WTC11 (cell line): ENCODE data around the gene POLE3. TPM values are rescaled to one million over a fixed set of nuclear protein-coding genes. Genes with fewer than 3 reads are reported as not detected.

Experiments
- ATAC-seq: fragments of 200-7000 bp; cut with Tn5 transposase; 2 replicates; pipeline ENCODE4 v1.10.0; 2021; ENCODE audit warnings: mild to moderate bottlenecking, moderate library complexity
- CTCF ChIA-PET: fragments of 300-600 bp; sonication (Branson Sonifier 250); formaldehyde crosslinking; loops from one replicate; lab custom pipeline; 2021; ENCODE audit warnings: antibody characterized with exemption; lab: Charles Lee
- POLR2A ChIA-PET: fragments of 350-600 bp; sonication (Branson Sonifier 250); formaldehyde crosslinking; loops from one replicate; lab custom pipeline; 2021; ENCODE audit warnings: antibody characterized with exemption; lab: Charles Lee
- DNase-seq: peaks from one replicate; pipeline ENCODE4 v3.0.0; 2021; ENCODE audit warnings: low spot score
- H3K27ac Mint-ChIP-seq: 2 replicates; pipeline ENCODE4 v1.8.0; 2021; ENCODE audit warnings: mixed read lengths
- H3K27me3 Mint-ChIP-seq: 2 replicates; pipeline ENCODE4 v1.8.0; 2021; ENCODE audit warnings: low read depth, mild to moderate bottlenecking, moderate library complexity, mixed read lengths
- H3K36me3 Mint-ChIP-seq: 2 replicates; pipeline ENCODE4 v1.8.0; 2021; ENCODE audit warnings: mixed read lengths
- H3K4me1 Mint-ChIP-seq: 2 replicates; pipeline ENCODE4 v1.8.0; 2022; ENCODE audit warnings: mixed read lengths
- H3K4me3 Mint-ChIP-seq: 2 replicates; pipeline ENCODE4 v1.8.0; 2021; ENCODE audit warnings: mild to moderate bottlenecking, moderate library complexity, mixed read lengths
- H3K9me3 Mint-ChIP-seq: 2 replicates; pipeline ENCODE4 v1.8.0; 2021; ENCODE audit warnings: mixed read lengths
- CBFB ChIP-seq: sonication (generic); formaldehyde crosslinking; IDR thresholded peaks from 2 replicates; pipeline ENCODE4 v1.8.1; 2022; ENCODE audit warnings: mild to moderate bottlenecking, low read depth, missing genetic modification reagents
- E2F5 ChIP-seq: sonication (generic); formaldehyde crosslinking; IDR thresholded peaks from 2 replicates; pipeline ENCODE4 v1.8.1; 2022; ENCODE audit warnings: mild to moderate bottlenecking, moderate library complexity, missing genetic modification reagents
- FOXP1 ChIP-seq: sonication (generic); formaldehyde crosslinking; IDR thresholded peaks from 2 replicates; pipeline ENCODE4 v1.8.0; 2022; ENCODE audit warnings: missing genetic modification reagents, mild to moderate bottlenecking, moderate library complexity, borderline replicate concordance
- GABPB1 ChIP-seq: sonication (generic); formaldehyde crosslinking; IDR thresholded peaks from 2 replicates; pipeline ENCODE4 v1.8.1; 2023; ENCODE audit warnings: mild to moderate bottlenecking, missing genetic modification reagents
- GTF2I ChIP-seq: fragments of 250-450 bp; sonication (Bioruptor Pico); conservative IDR thresholded peaks from 2 replicates; pipeline ENCODE4 v1.4.0; 2021; ENCODE audit warnings: mild to moderate bottlenecking
- KAT7 ChIP-seq: sonication (generic); formaldehyde crosslinking; IDR thresholded peaks from 2 replicates; pipeline ENCODE4 v1.8.1; 2023; ENCODE audit warnings: missing genetic modification reagents, mild to moderate bottlenecking, borderline replicate concordance
- NFATC4 ChIP-seq: fragments of 250-450 bp; sonication (Bioruptor Pico); IDR thresholded peaks from 2 replicates; pipeline ENCODE4 v1.9.0; 2021; ENCODE audit warnings: mild to moderate bottlenecking
- NR1H2 ChIP-seq: sonication (generic); formaldehyde crosslinking; IDR thresholded peaks from 2 replicates; pipeline ENCODE4 v1.9.0; 2021; ENCODE audit warnings: mild to moderate bottlenecking, moderate library complexity, missing genetic modification reagents
- NR3C1 ChIP-seq: sonication (generic); formaldehyde crosslinking; conservative IDR thresholded peaks from 2 replicates; pipeline ENCODE4 v1.8.1; 2023; ENCODE audit warnings: low read depth, mild to moderate bottlenecking, missing genetic modification reagents
- PREB ChIP-seq: sonication (generic); formaldehyde crosslinking; IDR thresholded peaks from 2 replicates; pipeline ENCODE4 v1.8.1; 2022; ENCODE audit warnings: mild to moderate bottlenecking, missing genetic modification reagents, moderate library complexity, borderline replicate concordance
- SMAD3 ChIP-seq: sonication (generic); formaldehyde crosslinking; IDR thresholded peaks from 2 replicates; pipeline ENCODE4 v1.8.0; 2022; ENCODE audit warnings: missing genetic modification reagents, mild to moderate bottlenecking, borderline replicate concordance
- SMAD4 ChIP-seq: sonication (generic); formaldehyde crosslinking; IDR thresholded peaks from 2 replicates; pipeline ENCODE4 v1.8.0; 2022; ENCODE audit warnings: mild to moderate bottlenecking, missing genetic modification reagents
- TEAD4 ChIP-seq: sonication (generic); formaldehyde crosslinking; IDR thresholded peaks from 2 replicates; pipeline ENCODE4 v1.8.0; 2022; ENCODE audit warnings: mild to moderate bottlenecking, missing genetic modification reagents
- TP53 ChIP-seq: sonication (generic); formaldehyde crosslinking; IDR thresholded peaks from 2 replicates; pipeline ENCODE4 v1.8.1; 2023; ENCODE audit warnings: mild to moderate bottlenecking, missing genetic modification reagents
- ZNF121 ChIP-seq: sonication (generic); formaldehyde crosslinking; IDR thresholded peaks from 2 replicates; pipeline ENCODE4 v1.8.0; 2023; ENCODE audit warnings: missing genetic modification reagents
- ZNF281 ChIP-seq: sonication (generic); formaldehyde crosslinking; IDR thresholded peaks from 2 replicates; pipeline ENCODE4 v1.8.0; 2023; ENCODE audit warnings: mild to moderate bottlenecking, missing genetic modification reagents
- ZNF423 ChIP-seq: fragments of 250-450 bp; sonication (Bioruptor Pico); IDR thresholded peaks from 2 replicates; pipeline ENCODE4 v2.1.2; 2022; ENCODE audit warnings: mild to moderate bottlenecking, moderate library complexity
- ZNF671 ChIP-seq: fragments of 250-450 bp; sonication (Bioruptor Pico); IDR thresholded peaks from 2 replicates; pipeline ENCODE4 v1.8.0; 2021; ENCODE audit warnings: mild to moderate bottlenecking
- total RNA-seq: library from RNA; stranded (reverse); gene quantifications from 3 replicates; pipeline ENCODE4 v1.2.3, GENCODE V29; 2021
- TF ChIP-seq, protein P1 (sequence below): sonication (generic); formaldehyde crosslinking; IDR thresholded peaks from 2 replicates; pipeline ENCODE4 v1.8.0; 2022; ENCODE audit warnings: mild to moderate bottlenecking, missing genetic modification reagents
- TF ChIP-seq, protein P2 (sequence below): fragments of 200-600 bp; IDR thresholded peaks from 2 replicates; pipeline ENCODE4 v1.8.0; 2022; ENCODE audit warnings: antibody characterized with exemption
- TF ChIP-seq, protein P3 (sequence below): sonication (generic); formaldehyde crosslinking; IDR thresholded peaks from 2 replicates; pipeline ENCODE4 v1.8.1; 2023; ENCODE audit warnings: mild to moderate bottlenecking, missing genetic modification reagents, moderate library complexity

Gene POLE3
- total RNA-seq, 1 experiment from 2014 or later: 43.6 TPM

GRCh38 chr9:113375057-113376023 lies 35.1 kb downstream of the POLE3 start:
- no peaks in the 10 kb centered on the region; the same call in 1 of the 2 replicates for H3K27me3 Mint-ChIP-seq
- H3K9me3 Mint-ChIP-seq: no peaks in the 10 kb centered on the region
- H3K4me3 Mint-ChIP-seq: peak overlapping the region; percentile 80
- H3K4me1 Mint-ChIP-seq: peaks cover 9% of the 10 kb centered on the region
- TF ChIP-seq NFATC4 (CRISPR knock-in tag) (no peak), ZNF121 (CRISPR knock-in tag) (0 out of 2 replicates have a peak, but pooled peaks have one; percentile 50)
- DNase-seq (no peak), ATAC-seq (no peak)
- H3K27ac Mint-ChIP-seq: no peak overlapping the region
- ChIA-PET POLR2A (interaction anchor here (0.9 to 1.8 kb wide), 2 partner anchors 36 to 100 kb away, joined by 7 read pairs; partner anchors contain the start of genes C9orf43, CDC26, POLE3 and PRPF4), CTCF (interaction anchor here (0.6 to 1.7 kb wide), 2 partner anchors 26 to 35 kb away, joined by 5 to 7 read pairs; partner anchors contain the start of gene ALAD)
- H3K36me3 Mint-ChIP-seq: peaks cover 9% of the 10 kb centered on the region; the same call in 1 of the 2 replicates

GRCh38 chr9:113373676-113374392 lies 36.6 kb downstream of the POLE3 start:
- DNase-seq (no peak), ATAC-seq (no peak)
- no peak for TF ChIP-seq CBFB (CRISPR knock-in tag)
- no peak for TF ChIP-seq TP53 (CRISPR knock-in tag)
- TF ChIP-seq, protein P1, sequence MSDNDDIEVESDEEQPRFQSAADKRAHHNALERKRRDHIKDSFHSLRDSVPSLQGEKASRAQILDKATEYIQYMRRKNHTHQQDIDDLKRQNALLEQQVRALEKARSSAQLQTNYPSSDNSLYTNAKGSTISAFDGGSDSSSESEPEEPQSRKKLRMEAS (CRISPR knock-in tag): no peak
- no peak for TF ChIP-seq ZNF281
- no peak for TF ChIP-seq NR3C1 (CRISPR knock-in tag)
- POLR2A ChIA-PET: interaction anchor here (1.8 kb wide), 1 partner anchor 37 kb away, joined by 7 read pairs; the partner anchor contains the start of genes C9orf43 and POLE3
- peaks cover 9% of the 10 kb centered on the region; the same call in 1 of the 2 replicates for H3K36me3 Mint-ChIP-seq
- no peaks in the 10 kb centered on the region for H3K9me3 Mint-ChIP-seq
- H3K27me3 Mint-ChIP-seq: no peaks in the 10 kb centered on the region; the same call in 1 of the 2 replicates
- CTCF ChIA-PET: interaction anchor here (0.7 kb wide), 1 partner anchor 27 kb away, joined by 3 read pairs; the partner anchor contains the start of gene ALAD
- H3K4me1 Mint-ChIP-seq: peaks cover 8% of the 10 kb centered on the region
- no peak overlapping the region for H3K4me3 Mint-ChIP-seq
- H3K27ac Mint-ChIP-seq: no peak overlapping the region

DNA sequence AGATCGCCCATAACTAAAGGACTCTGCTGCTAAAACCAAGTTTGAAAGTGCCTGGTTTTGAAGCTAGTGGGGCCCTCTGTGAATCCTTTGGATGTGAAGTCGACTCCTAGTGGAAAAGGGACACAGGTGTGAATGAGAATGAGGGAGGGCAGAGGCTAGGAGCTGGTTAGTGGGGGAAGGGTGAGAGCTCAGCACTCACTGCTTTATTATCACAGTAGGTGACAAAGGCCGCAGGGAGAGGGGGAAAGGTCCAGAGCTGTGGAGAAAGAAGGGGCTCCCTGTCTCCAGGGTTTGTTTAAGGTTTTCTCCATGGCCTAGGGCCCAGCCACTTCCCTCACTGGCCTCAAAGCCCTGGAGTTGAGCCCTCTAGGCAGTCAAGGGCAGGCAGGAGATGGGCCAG lies 37.2 kb downstream of the POLE3 start:
- H3K27me3 Mint-ChIP-seq: no peaks in the 10 kb centered on the region
- CTCF ChIA-PET: interaction anchor here (0.7 kb wide), 1 partner anchor 28 kb away, joined by 3 read pairs; the partner anchor contains the start of gene ALAD
- no peak overlapping the region for H3K4me3 Mint-ChIP-seq
- peaks cover 11% of the 10 kb centered on the region for H3K36me3 Mint-ChIP-seq
- no peak for ATAC-seq
- POLR2A ChIA-PET: no interaction called here
- H3K4me1 Mint-ChIP-seq: peaks cover 4% of the 10 kb centered on the region
- no peak for DNase-seq
- H3K9me3 Mint-ChIP-seq: no peaks in the 10 kb centered on the region
- no peak overlapping the region for H3K27ac Mint-ChIP-seq
- no peak for TF ChIP-seq PREB (CRISPR knock-in tag)
- no peak for TF ChIP-seq SMAD4 (CRISPR knock-in tag)
- TF ChIP-seq, protein P2, sequence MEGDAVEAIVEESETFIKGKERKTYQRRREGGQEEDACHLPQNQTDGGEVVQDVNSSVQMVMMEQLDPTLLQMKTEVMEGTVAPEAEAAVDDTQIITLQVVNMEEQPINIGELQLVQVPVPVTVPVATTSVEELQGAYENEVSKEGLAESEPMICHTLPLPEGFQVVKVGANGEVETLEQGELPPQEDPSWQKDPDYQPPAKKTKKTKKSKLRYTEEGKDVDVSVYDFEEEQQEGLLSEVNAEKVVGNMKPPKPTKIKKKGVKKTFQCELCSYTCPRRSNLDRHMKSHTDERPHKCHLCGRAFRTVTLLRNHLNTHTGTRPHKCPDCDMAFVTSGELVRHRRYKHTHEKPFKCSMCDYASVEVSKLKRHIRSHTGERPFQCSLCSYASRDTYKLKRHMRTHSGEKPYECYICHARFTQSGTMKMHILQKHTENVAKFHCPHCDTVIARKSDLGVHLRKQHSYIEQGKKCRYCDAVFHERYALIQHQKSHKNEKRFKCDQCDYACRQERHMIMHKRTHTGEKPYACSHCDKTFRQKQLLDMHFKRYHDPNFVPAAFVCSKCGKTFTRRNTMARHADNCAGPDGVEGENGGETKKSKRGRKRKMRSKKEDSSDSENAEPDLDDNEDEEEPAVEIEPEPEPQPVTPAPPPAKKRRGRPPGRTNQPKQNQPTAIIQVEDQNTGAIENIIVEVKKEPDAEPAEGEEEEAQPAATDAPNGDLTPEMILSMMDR: no peak
- TF ChIP-seq, protein P3, sequence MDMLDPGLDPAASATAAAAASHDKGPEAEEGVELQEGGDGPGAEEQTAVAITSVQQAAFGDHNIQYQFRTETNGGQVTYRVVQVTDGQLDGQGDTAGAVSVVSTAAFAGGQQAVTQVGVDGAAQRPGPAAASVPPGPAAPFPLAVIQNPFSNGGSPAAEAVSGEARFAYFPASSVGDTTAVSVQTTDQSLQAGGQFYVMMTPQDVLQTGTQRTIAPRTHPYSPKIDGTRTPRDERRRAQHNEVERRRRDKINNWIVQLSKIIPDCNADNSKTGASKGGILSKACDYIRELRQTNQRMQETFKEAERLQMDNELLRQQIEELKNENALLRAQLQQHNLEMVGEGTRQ (CRISPR knock-in tag): no peak
- TF ChIP-seq ZNF423: no peak
- no peak for TF ChIP-seq E2F5 (CRISPR knock-in tag)
- no peak for TF ChIP-seq ZNF671 (CRISPR knock-in tag)
- TF ChIP-seq NR1H2 (CRISPR knock-in tag): no peak
- no peak for TF ChIP-seq GTF2I
- no peak for TF ChIP-seq TEAD4 (CRISPR knock-in tag)
- TF ChIP-seq SMAD3: no peak
- TF ChIP-seq NFATC4 (CRISPR knock-in tag): no peak
- no peak for TF ChIP-seq FOXP1 (CRISPR knock-in tag)
- TF ChIP-seq KAT7 (CRISPR knock-in tag): no peak
- TF ChIP-seq GABPB1 (CRISPR knock-in tag): no peak
